GM12873 (cell line): ENCODE data around the gene SMARCC2.

Experiments used
- CTCF ChIP-seq: IDR thresholded peaks from 2 replicates; pipeline ENCODE4 v1.5.1; 2012; ENCODE audit warnings: low read depth, mild to moderate bottlenecking, moderate library complexity, low read length, control low read depth; ENCODE audit not compliant: insufficient read depth; ENCODE audit errors: missing control alignments

The SMARCC2 gene

GRCh38 chr12:56193025-56193578, 3.8 kb upstream of the SMARCC2 start:
- peak; percentile 70 for TF ChIP-seq CTCF

DNA sequence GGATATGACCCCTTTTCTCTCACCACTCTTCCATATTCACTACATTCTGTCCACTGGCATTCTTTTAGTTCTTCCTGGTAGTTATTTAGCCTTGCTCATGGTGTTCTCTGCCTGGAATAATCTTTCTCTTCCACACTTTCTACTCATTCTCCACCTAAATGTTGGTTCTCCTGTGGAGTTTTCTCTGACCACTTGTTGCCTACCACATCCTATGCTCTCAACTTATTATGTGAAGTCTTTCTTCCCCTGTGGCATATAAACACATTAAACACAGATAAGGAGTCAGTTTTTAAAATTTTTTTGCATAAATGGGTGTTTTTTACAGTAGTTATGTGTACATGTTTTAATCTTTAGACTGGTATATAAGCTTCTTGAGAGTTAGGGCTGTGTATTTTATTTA, 3.3 kb upstream of the SMARCC2 start:
- no peak for TF ChIP-seq CTCF

DNA sequence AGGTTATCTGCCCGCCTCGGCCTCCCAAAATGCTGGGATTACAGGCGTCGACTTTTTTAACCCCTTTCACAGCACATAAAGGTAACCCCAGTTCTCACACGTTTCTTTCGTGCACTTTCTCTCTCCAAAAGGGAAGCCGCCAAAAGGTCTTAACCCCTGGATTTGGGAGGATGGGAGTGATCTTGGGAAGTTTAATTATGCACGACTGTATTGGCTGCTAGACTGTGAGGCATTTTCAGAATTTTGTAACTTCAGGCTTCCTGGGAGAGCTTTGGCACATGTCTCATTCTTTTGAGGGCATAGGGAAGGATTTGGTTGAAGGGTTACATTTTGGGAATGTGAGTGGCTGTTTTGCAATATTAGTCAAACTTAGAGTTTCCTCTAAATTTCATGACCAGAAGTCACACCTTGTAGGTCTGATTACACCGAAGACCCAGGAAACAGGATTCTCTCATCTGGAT, 1.4 kb upstream of the SMARCC2 start:
- TF ChIP-seq CTCF = no peak

DNA sequence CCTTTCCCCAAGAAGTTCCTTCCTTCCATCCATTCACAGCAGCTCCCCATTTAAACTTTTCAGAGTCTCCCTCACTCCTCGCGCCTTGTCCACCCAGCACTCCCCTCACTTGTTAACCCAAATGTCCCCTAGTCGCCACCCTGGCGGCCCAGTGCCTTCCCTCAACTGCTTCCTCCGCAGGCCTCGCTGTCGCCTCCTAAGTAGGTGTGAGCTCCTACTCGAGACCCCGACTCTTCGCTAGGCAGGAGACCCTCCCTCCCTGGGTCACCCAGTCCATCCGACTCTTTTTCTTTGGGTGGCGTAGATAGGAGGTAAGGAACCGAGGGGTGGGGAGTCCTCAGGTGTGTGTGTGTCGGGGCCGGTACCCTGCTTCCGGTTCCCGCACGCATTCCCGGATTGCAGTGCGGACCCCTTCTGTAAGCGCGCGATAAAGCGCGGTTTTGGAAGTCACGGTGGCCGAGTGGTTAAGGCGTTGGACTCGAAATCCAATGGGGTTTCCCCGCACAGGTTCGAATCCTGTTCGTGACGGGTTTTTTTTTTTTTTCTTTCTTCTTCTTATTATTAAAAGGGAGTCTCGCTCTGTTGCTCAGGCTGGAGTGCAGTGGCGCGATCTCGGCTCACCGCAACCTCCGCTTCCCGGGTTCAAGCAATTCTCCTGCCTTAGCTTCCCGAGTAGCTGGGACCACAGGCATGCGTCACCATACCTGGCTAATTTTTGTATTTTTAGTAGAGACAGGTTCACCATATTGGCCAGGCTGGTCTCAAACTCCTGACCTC, 823 bp upstream of the SMARCC2 start:
- TF ChIP-seq CTCF = no peak

DNA sequence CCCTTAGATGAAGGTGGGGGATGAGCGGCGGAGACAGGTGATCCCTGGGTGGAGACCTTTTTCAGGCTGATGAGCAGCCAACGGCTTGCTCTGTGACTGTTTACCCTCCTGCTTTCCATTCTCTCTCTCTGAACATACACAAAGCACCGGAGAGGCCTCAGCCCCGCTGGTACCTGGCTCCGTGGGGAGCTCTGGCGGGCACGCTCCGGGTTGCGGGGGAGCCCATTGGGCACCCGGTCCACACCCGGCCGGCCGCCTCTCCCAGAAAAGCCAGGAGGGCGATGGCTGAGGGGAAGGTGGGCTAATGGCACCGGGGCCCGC, 545 bp downstream of the SMARCC2 start:
- no peak for TF ChIP-seq CTCF

DNA sequence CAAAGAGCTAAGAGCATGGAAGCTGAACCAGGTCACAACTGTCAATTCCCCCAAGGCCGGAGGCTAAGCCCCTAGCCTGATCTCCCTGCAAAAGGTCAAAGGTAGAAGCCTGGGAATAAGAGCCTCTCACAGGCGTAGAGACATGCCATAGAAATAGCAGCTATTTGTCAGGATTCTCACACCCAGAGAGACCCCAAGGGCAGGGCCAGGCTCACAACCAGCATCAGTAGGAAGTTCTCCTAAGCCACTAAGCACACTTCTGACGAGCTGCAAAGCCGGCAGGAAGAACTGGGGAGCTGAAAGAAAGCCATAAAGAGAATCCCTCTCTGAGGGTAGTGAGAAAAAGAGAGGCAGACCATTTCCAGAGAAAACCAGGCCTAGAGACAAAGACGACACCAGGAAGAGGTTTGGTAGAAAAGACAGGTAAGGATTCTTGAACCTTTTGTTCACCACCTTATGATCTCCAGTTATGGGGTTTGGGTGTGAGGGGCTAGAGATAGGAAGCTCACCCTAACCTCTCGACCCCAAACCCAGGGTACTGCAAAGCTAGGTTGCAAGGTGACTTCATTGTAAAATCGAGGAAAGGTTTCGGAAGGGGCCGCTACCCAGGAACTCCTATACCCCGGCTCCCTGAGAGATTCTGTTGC, 1.0 kb downstream of the SMARCC2 start:
- no peak for TF ChIP-seq CTCF

DNA sequence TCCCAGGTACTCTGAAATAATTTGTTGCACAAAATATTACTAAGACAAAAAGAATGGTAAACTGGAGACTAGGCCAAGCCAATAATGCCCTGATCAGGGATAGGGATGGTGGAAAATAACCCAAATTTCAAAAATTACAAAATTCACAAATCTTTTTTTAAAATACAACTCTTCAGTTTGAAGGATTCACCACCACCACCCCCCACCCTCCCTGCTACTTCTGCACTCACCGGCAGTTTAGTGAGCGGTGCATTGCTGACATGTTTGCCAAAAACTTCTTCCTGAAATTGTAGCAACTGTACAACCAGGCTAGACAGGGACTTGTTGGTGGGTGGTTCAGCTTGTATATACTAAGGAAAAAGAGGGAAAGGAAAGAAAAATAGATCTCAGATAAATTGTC, 2.3 kb downstream of the SMARCC2 start:
- TF ChIP-seq CTCF = no peak
